GM12891 (cell line): ENCODE results near the gene POU2F1.

Source experiments
- POLR2A ChIP-seq: IDR thresholded peaks from 2 replicates; pipeline ENCODE4 v1.6.1; 2011; ENCODE audit warnings: low read depth, low read length, control low read depth
- TAF1 ChIP-seq: IDR thresholded peaks from 2 replicates; pipeline ENCODE4 v1.6.1; 2011; ENCODE audit warnings: low read depth, low read length, control low read depth

DNA sequence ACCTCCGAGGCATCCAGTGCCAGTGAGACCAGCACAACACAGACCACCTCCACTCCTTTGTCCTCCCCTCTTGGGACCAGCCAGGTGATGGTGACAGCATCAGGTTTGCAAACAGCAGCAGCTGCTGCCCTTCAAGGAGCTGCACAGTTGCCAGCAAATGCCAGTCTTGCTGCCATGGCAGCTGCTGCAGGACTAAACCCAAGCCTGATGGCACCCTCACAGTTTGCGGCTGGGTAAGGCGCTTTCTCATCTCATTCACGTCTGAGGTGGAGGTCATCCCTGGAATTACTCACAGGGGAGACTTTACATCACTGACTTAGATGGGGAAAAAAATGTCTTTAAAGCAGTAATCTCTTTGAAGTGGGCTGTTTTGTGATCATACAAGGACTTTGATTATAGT lies 191.4 kb downstream of the POU2F1 start:
- no peak for TF ChIP-seq TAF1
- no peak for TF ChIP-seq POLR2A
